Germinal center (tissue), 1 donor: ENCODE data around the gene SRGAP1.
"Not testable (repeated sequence)": the region's sequence is repeated elsewhere in the genome, so short reads cannot be mapped to it uniquely, and the experiment has no call there.

Experiments
- DNase-seq: peaks from one replicate; pipeline ENCODE4 v3.0.0; 2012; ENCODE audit warnings: mixed read lengths, low spot score

Gene SRGAP1

GRCh38 chr12:63838411-63838810 is 6.1 kb upstream of the SRGAP1 start:
- DNase-seq = no peak

- DNase-seq = no peak
These were observed 3.5 kb upstream of the SRGAP1 start for GRCh38 chr12:63841011-63841410.

GRCh38 chr12:63841571-63841970 is 2.9 kb upstream of the SRGAP1 start:
- no peak for DNase-seq

- DNase-seq = not testable (repeated sequence)
These were observed 1.8 kb upstream of the SRGAP1 start for GRCh38 chr12:63842750-63843149.

- no peak for DNase-seq
These were observed 1.2 kb upstream of the SRGAP1 start for GRCh38 chr12:63843254-63843720.

- DNase-seq = peak; percentile 85
These were observed 644 bp upstream of the SRGAP1 start for GRCh38 chr12:63843721-63844390.

- DNase-seq = no peak
These were observed 1.2 kb downstream of the SRGAP1 start for GRCh38 chr12:63845726-63846125.

- no peak for DNase-seq
These were observed 1.9 kb downstream of the SRGAP1 start for GRCh38 chr12:63846238-63846967.

GRCh38 chr12:63848450-63848849 is 4.0 kb downstream of the SRGAP1 start:
- no peak for DNase-seq

- no peak for DNase-seq
These were observed 4.7 kb downstream of the SRGAP1 start for GRCh38 chr12:63849106-63849620.

GRCh38 chr12:63849641-63850040 is 5.1 kb downstream of the SRGAP1 start:
- DNase-seq = no peak

GRCh38 chr12:63853978-63854377 is 9.5 kb downstream of the SRGAP1 start:
- no peak for DNase-seq

GRCh38 chr12:63855299-63855698 is 10.8 kb downstream of the SRGAP1 start:
- no peak for DNase-seq

GRCh38 chr12:63857771-63858670 is 13.5 kb downstream of the SRGAP1 start:
- DNase-seq = no peak

GRCh38 chr12:63859880-63860279 is 15.4 kb downstream of the SRGAP1 start:
- not testable (repeated sequence) for DNase-seq

- DNase-seq = no peak
These were observed 17.9 kb downstream of the SRGAP1 start for GRCh38 chr12:63862187-63862968.

- DNase-seq = no peak
These were observed 18.4 kb downstream of the SRGAP1 start for GRCh38 chr12:63862969-63863230.

- DNase-seq = no peak
These were observed 19.4 kb downstream of the SRGAP1 start for GRCh38 chr12:63863658-63864453.

- DNase-seq = no peak
These were observed 19.9 kb downstream of the SRGAP1 start for GRCh38 chr12:63864454-63864706.

GRCh38 chr12:63865448-63865847 is 20.9 kb downstream of the SRGAP1 start:
- no peak for DNase-seq

- DNase-seq = no peak
These were observed 22.6 kb downstream of the SRGAP1 start for GRCh38 chr12:63867053-63867452.
